Stimulated activated CD8-positive, alpha-beta memory T cell treated with anti-CD3 and anti-CD28 coated beads, Interleukin-4, amount 100 ng/mL, for 1 hour (primary cell): Measurements from ENCODE around the gene DPH3.
A peak's percentile ranks its signal among the peaks of the same experiment; 100 is the strongest.

Experiments used
- DNase-seq, 2 donors: peaks; one replicate each; pipeline ENCODE4 v3.0.0-alpha.2; 2020; ENCODE audit warnings: low read depth in 2 of 2, low spot score in 1 of 2

The DPH3 gene

DNA sequence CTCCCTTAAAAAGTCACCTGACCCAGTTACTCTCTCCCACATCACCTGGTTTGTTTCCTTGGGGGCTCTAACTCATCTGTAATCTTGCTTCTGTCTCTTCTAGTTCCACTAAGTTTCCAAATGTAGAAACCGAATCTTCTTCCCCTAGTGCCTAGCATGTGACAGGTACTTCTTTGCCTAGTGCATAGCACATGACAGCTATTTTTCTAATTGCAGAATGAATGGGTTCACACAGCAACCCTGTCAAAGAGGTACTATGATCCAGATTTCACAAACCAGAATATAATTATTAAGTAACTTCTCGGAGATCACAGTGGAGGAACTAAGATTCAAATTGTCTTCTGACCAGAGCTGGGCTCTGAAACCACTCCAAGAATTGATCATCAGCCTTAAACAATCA, 7.4 kb downstream of the DPH3 start:
- no peak for DNase-seq

- no peak for DNase-seq
These were observed 9.0 kb downstream of the DPH3 start for GRCh38 chr3:16255726-16256125.

- DNase-seq, result no peak
These were observed 9.4 kb downstream of the DPH3 start for GRCh38 chr3:16255326-16255725.

- no peak for DNase-seq
These were observed 9.8 kb downstream of the DPH3 start for GRCh38 chr3:16254916-16255315.

DNA sequence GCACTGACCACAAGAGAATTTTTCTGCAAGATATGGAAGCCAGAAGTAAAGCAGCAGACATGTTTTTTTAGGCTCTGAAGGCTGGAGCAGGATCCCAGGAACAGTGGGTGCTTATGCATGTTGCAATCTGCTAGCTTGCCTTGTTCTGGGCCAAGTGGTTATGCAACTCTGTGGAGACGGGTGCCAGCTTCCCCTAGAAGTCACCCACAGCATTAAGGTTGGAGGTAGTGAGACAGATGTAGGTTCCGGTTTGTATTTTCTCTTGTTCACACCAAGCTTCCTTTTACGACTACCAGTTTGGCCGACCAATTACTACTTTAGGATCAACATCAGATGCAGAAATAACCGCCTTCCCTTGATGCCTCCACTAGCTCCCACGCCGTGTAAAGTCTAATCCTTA, 11.1 kb downstream of the DPH3 start:
- DNase-seq, result no peak

- DNase-seq, result no peak
These were observed 11.8 kb downstream of the DPH3 start for GRCh38 chr3:16252988-16253387.

DNA sequence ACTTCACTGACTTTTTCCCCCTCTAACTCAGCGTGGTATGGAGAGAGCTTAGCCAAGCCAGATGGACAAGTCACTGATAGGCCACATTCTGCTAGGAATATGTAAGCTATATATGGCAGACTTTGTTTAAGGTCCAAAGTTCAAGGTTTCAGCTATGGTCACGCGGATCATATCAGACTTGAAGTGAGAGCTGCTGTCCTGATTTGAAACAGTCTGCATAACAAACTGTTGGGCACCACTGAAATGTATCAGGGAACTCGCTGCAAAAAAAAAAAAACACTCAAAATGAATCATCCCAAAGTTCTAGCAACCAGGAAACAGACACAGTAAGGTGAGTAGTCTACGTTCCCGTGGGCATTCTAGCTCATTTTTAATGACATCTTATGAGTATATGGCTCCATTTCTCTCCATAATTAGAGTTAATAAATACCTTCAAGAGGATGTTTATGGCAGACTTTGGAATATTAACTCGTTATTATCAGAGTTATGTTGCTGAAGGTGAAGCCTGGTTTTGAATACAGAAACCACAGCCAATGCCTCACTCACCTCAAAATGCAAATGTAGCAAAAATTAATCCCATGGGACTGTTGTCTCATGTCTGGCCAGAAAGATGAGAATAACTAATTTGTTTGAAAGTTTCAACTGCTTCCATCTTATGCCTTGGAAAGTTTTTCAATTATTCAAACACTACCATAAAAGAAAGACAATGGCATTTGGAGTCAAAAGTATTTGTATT, 12.3 kb downstream of the DPH3 start:
- DNase-seq, result no peak

- DNase-seq, result no peak
These were observed 13.2 kb downstream of the DPH3 start for GRCh38 chr3:16251316-16252085.

DNA sequence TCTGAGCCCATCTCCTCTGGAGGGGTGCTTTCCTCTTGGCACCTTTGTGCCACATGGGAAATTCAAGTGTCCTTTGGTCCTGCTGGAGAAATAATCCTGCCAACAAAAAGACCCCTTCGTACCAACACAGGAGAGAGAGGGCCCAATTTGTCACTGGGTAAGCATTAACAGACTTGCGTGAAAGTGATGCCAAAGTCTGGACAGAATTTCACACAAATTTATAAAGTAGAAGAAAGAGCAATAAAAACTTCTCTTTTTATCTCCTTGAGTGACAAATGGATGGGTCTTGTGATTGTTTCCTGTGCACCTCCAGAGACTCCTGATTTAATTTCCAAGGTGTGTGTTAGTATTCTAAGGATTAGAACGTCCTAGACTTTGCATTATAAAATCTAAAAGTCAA, 14.9 kb downstream of the DPH3 start:
- no peak for DNase-seq

DNA sequence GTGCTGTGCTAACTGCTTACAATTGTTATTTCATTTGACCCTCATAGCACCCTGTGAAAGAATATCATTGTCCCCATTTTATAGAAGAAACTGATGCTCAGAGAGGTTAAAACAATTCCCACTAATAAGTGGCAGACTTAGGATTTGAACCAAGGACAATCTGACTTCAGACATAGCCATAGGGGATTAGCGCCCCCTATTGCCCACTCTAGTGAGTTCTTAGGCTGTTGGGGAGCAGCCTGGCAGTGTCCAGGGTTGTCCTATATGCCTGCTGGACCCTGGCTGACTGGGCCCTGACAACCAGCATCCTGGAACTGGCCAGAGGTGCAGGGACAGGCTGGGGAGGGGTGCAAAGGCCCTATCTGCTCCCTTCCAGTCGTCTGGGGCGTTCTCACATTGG, 15.4 kb downstream of the DPH3 start:
- DNase-seq, result no peak

GRCh38 chr3:16248556-16248955, 16.2 kb downstream of the DPH3 start:
- DNase-seq, result no peak

DNA sequence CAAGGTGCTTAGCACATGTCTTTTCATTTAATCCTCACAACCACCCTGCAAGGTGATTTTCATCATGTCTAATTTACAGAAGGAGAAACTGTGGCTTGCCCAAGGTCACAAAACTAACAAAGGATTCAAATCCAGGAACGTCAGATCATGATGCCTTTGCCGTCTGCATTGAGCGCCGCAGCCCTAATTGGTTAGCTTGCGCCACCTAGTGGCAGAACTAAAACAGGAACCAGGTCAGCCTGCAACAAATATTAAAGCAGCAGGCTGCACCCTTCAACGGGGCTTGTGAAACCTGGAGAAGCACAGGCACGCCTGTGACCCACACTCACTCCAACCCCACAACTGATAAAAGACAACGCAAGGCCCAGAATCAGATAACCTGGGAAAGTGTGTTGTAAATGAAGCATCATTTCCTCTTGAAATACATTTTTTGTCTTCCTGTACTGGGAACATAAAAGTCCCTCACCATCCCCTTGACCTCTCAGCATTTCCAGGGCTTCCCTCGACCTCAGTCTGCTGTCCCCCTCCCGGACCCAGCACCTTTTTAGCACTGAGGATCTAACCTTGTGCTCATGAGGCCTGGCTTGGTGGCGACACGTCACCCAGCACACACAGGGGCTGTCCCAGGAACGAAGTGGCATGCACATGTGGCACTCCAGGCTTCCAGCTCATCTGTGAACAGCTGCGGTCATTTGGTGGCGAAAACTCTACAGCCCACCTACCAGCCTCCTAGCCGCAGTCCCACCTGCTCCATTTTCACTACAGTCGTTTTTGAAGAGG, 17.3 kb downstream of the DPH3 start:
- DNase-seq, result peak; percentile 52 to 57

- DNase-seq, result no peak
These were observed 19.1 kb downstream of the DPH3 start for GRCh38 chr3:16245609-16246008.

GRCh38 chr3:16243706-16244490, 20.8 kb downstream of the DPH3 start:
- DNase-seq, result no peak

- DNase-seq, result no peak
These were observed 22.6 kb downstream of the DPH3 start for GRCh38 chr3:16242177-16242576.

GRCh38 chr3:16241225-16241624, 23.5 kb downstream of the DPH3 start:
- no peak for DNase-seq

GRCh38 chr3:16240229-16241023, 24.3 kb downstream of the DPH3 start:
- DNase-seq, result no peak

GRCh38 chr3:16239780-16240179, 25.0 kb downstream of the DPH3 start:
- DNase-seq, result no peak

DNA sequence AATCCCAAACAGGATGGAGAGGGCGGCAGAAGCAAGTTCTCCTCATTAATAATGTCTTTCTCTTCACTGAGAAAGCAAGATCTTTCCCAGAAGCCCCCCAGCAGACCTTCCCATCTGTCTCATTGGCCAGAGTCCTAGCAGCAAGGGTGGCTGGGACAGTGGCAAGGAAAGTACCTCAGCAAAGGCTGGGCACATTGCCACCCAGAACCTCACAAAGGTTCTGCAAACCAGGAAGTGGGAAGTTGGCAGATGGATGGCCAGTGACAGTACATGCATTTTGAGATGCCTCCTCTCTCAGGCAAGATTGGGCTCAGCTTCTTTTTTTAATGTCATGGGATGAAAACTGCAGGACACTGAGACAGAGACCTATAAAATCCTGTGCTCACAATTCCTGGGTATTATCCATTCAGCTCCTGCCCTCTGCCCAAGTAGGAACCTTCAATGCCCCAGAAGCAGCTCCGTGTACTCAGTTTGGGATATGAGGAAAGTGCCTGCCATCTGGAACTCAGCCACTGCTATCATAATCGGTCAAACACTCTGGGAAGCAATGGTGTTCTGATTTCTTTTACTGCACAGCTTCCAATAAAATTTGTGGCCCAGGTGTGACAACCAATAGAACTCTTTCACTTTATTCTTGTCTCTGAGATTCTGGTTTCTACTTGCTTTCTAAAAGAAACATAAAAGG, 25.5 kb downstream of the DPH3 start:
- DNase-seq, result no peak
